Sigmoid colon (tissue), 7 donors: ENCODE results near the gene ZNF511. TPM values are rescaled to one million over a fixed set of nuclear protein-coding genes. Genes with fewer than 3 reads are reported as not detected.
"Not testable (repeated sequence)": the region's sequence is repeated elsewhere in the genome, so short reads cannot be mapped to it uniquely, and the experiment has no call there.

Source experiments
- DNase-seq: peaks from one replicate; pipeline ENCODE4 v3.0.0-alpha.2; 2019
- H3K27ac ChIP-seq, 4 donors: fragments of 200-600 bp; sonication (generic); one replicate each; pipeline ENCODE4 v1.5.1; 2016 to 2019; ENCODE audit warnings: mild to moderate bottlenecking in 1 of 4
- H3K27me3 ChIP-seq, 3 donors: fragments of 200-600 bp; sonication (generic); one replicate each; pipeline ENCODE4 v1.5.1; 2019; ENCODE audit warnings: mild to moderate bottlenecking in 1 of 3
- H3K36me3 ChIP-seq, 4 donors: fragments of 200-600 bp; sonication (generic); one replicate each; pipeline ENCODE4 v1.5.1; 2016 to 2019
- H3K4me1 ChIP-seq, 4 donors: fragments of 200-600 bp; sonication (generic); one replicate each; pipeline ENCODE4 v1.5.1; 2017 to 2019
- H3K4me3 ChIP-seq, 4 donors: fragments of 200-600 bp; sonication (generic); one replicate each; pipeline ENCODE4 v1.5.1; 2017 to 2019; ENCODE audit warnings: mild to moderate bottlenecking in 2 of 4, moderate library complexity in 1 of 4
- H3K9me3 ChIP-seq, 4 donors: fragments of 200-600 bp in 3 of 4; sonication (generic) in 3 of 4; one replicate each; pipeline versions ENCODE4 v1.5.1 to v1.6.1; 2013 to 2019
- CTCF ChIP-seq, 4 experiments: fragments of 450-650 bp in 3 of 4; fragments of 200-600 bp in 1 of 4; IDR thresholded peaks; one replicate each; pipeline ENCODE4 v1.5.1; 2016 to 2019; ENCODE audit warnings: antibody characterized with exemption in 4 of 4, mild to moderate bottlenecking in 3 of 4, moderate library complexity in 2 of 4
- EP300 ChIP-seq, 4 donors: sonication (generic); formaldehyde crosslinking; IDR thresholded peaks; one replicate each; pipeline ENCODE4 v1.6.1; 2017; ENCODE audit warnings: antibody characterized with exemption in 4 of 4
- POLR2A ChIP-seq, 2 donors: fragments of 450-650 bp; IDR thresholded peaks; one replicate each; pipeline ENCODE4 v1.6.1; 2016; ENCODE audit warnings: antibody characterized with exemption in 2 of 2, mild to moderate bottlenecking in 2 of 2, moderate library complexity in 2 of 2
- POLR2AphosphoS5 ChIP-seq, 4 donors: sonication (generic); formaldehyde crosslinking; IDR thresholded peaks; one replicate each; pipeline ENCODE4 v1.6.1; 2017; ENCODE audit warnings: antibody characterized with exemption in 4 of 4
- WGBS, 2 donors: extraction: QIAGEN DNeasy Blood & Tissue Kit; methylation state at CpG; one replicate each; pipeline ENCODE4 v1.1.7; 2013; 5-methylcytosine and 5-hydroxymethylcytosine counted together
- intact Hi-C: fragments of 100-400 bp; cut with DNase I; formaldehyde crosslinking; loops from one replicate; pipeline ENCODE4 v1.15.1; 2023
- polyA plus RNA-seq, 3 donors: library from polyadenylated mRNA; stranded (reverse); fragments of 200-250 nt; gene quantifications; one replicate each; pipeline ENCODE4 v1.2.3, GENCODE V29; 2013
- total RNA-seq, 4 donors: library from RNA; depleted of rRNA; stranded (reverse); fragments of >200 nt; gene quantifications; one replicate each; pipeline ENCODE4 v1.1.0, GENCODE V29; 2016
- donor health status: healthy with polysubstance abuse.
- donor health status: Bipolar disorder and iron deficiency.
- donor health status: healthy.

The ZNF511 gene
- total and polyA plus RNA-seq, 7 donors, result 34.7 to 55.6 (median 47.4) TPM

DNA sequence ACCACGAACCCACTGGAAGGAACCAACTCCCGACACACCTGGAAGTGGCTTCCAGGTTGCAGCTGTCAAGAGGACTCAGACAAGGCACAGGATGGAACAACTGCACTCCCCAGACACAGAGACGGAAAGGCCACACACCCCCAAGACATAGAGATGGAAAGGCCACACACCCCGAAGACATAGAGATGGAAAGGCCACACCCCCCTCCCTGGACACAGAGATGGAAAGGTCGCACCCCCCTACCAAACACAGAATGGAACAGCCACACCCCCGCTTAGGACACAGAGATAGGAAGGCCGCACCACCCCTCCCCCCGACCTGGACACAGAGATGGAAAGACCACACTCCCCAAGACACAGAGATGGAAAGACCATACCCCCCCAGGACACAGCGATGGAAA, 7.6 kb downstream of the ZNF511 start:
- TF ChIP-seq CTCF (IDR thresholded peaks at IDR 0.05), result no peak
- no peak for TF ChIP-seq EP300 (IDR thresholded peaks at IDR 0.05)
- no peak for TF ChIP-seq POLR2A (IDR thresholded peaks at IDR 0.05)
- no peak for TF ChIP-seq POLR2AphosphoS5 (IDR thresholded peaks at IDR 0.05)
- Histone ChIP-seq H3K9me3 (no peaks in the 10 kb centered on the region), H3K4me1 (peaks cover 0 to 23% (median 18%) of the 10 kb centered on the region in 4 donors), H3K36me3 (peaks cover 0 to 20% (median 8%) of the 10 kb centered on the region in 4 donors), H3K27me3 (peaks cover 0 to 25% (median 16%) of the 10 kb centered on the region in 3 donors), H3K4me3 (no peak overlapping the region), H3K27ac (no peak overlapping the region)
- DNase-seq, result no peak
- intact Hi-C loops, result no loop called here
- 88 to 89% methylated on average over 9 of the region's 9 CpGs for WGBS, 2 donors

DNA sequence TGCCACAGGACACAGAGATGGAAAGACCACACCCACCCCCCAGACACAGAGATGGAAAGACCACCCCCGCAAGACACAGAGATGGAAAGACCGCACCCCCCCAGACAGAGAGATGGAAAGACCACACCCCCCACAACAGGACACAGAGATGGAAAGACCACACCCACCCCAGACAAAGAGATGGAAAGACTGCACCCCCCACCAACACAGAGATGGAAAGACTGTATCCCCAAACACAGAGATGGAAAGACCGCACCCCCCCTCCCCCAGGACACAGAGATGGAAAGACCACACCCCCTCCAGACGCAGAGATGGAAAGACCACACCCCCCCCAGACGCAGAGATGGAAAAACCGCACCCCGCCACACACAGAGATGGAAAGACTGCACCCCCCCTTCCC, 8.0 kb downstream of the ZNF511 start:
- Histone ChIP-seq H3K27me3 (peaks cover 0 to 25% (median 16%) of the 10 kb centered on the region in 3 donors), H3K27ac (no peak overlapping the region), H3K4me3 (no peak overlapping the region), H3K36me3 (peaks cover 0 to 16% (median 6%) of the 10 kb centered on the region in 4 donors), H3K9me3 (no peaks in the 10 kb centered on the region), H3K4me1 (peaks cover 0 to 23% (median 18%) of the 10 kb centered on the region in 4 donors)
- DNase-seq, result no peak
- TF ChIP-seq POLR2A (IDR thresholded peaks at IDR 0.05) (no peak), POLR2AphosphoS5 (IDR thresholded peaks at IDR 0.05) (no peak), EP300 (IDR thresholded peaks at IDR 0.05) (no peak), CTCF (IDR thresholded peaks at IDR 0.05) (no peak)
- 70 to 85% methylated on average over 7 of the region's 7 CpGs for WGBS, 2 donors
- intact Hi-C loops, result no loop called here

GRCh38 chr10:133318494-133319127, 9.9 kb downstream of the ZNF511 start:
- H3K4me1 ChIP-seq, result peaks cover 0 to 23% (median 18%) of the 10 kb centered on the region in 4 donors
- H3K9me3 ChIP-seq, result no peaks in the 10 kb centered on the region
- no peak overlapping the region for H3K27ac ChIP-seq
- H3K4me3 ChIP-seq, result peak overlapping the region in 3 of 4 donors; percentile 16 to 40 (median 30)
- no peak for DNase-seq
- WGBS, 2 donors, result 7% methylated on average over 51 of the region's 51 CpGs
- H3K27me3 ChIP-seq, result peaks cover 0 to 33% (median 16%) of the 10 kb centered on the region in 3 donors
- intact Hi-C loops, result no loop called here
- no peaks in the 10 kb centered on the region for H3K36me3 ChIP-seq
- no peak for TF ChIP-seq EP300 (IDR thresholded peaks at IDR 0.05)
- TF ChIP-seq CTCF (IDR thresholded peaks at IDR 0.05), result peak; percentile 34 to 68 (median 46)
- no peak for TF ChIP-seq POLR2A (IDR thresholded peaks at IDR 0.05)

DNA sequence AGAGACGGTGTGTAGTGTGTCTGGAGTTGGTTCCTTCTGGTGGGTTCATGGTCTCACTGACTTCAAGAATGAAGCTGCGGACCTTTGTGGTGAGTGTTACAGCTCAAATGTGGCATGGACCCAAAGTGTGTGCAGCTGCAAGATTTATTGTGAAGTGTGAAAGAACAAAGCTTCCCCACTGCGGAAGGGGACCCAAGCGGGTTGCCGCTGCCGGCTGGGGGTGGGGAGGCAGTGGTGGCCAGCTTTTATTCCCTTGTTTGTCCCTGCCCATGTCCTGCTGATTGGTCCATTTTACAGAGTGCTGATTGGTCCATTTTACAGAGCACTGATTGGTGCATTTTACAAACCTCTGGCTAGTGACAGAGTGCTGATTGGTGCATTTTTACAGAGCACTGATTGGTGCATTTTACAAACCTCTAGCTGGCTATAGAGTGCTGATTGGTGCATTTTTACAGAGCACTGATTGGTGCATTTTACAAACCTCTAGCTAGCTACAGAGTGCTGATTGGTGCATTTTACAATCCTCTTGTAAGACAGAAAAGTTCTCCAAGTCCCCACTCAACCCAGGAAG, 12.2 kb downstream of the ZNF511 start:
- intact Hi-C loops, result not testable (repeated sequence)

DNA sequence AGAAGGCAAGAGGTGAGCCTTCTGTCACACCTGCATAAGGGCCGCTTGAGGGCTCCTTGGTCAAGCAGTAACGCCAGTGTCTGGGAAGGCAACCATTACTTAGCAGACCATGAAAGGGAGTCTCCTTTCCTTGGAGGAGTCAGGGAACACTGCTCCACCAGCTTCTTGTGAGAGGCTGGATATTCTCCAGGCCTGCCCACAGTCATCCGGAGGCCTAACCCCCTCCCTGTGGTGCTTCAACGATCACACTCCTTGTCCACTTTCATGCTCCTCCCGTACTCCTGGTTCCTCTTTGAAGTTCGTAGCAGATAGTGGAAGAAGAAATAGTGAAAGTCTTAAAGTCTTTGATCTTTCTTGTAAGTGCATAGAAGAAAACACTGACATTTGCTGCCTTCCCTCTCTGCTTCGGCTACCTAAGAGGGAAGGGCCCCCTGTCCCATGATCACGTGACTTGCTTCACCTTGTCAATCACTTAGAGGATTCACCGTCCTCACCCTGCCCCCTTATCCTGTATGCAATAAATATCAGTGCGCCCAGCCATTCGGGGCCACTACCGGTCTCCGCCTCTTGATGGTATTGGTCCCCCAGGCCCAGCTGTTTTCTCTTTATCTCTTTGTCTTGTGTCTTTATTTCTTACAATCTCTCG, 13.5 kb downstream of the ZNF511 start:
- H3K9me3 ChIP-seq, intact Hi-C loops, H3K36me3 ChIP-seq, H3K27ac ChIP-seq, DNase-seq, H3K4me3 ChIP-seq: not testable (repeated sequence)
- Histone ChIP-seq H3K27me3 (peaks cover 18 to 67% (median 43%) of the 10 kb centered on the region in 3 donors), H3K4me1 (peaks cover 0 to 28% (median 22%) of the 10 kb centered on the region in 4 donors)
- WGBS, 2 donors, result 87 to 88% methylated on average over 12 of the region's 14 CpGs

More for the DNA sequence above, 12.2 kb downstream of the ZNF511 start:
- not testable (repeated sequence) for H3K27ac ChIP-seq, H3K4me3 ChIP-seq, H3K36me3 ChIP-seq, H3K9me3 ChIP-seq, DNase-seq
- H3K27me3 ChIP-seq, result peaks cover 5 to 54% (median 31%) of the 10 kb centered on the region in 3 donors
- 94 to 97% methylated on average over 6 of the region's 6 CpGs for WGBS, 2 donors
- peaks cover 0 to 24% (median 19%) of the 10 kb centered on the region in 4 donors for H3K4me1 ChIP-seq
